IMR-90 (cell line): ENCODE measurements around the gene BMPER. TPM values are rescaled to one million over a fixed set of nuclear protein-coding genes. Genes with fewer than 3 reads are reported as not detected.
A peak's percentile ranks its signal among the peaks of the same experiment; 100 is the strongest.

Source experiments
- ATAC-seq: fragments of 200-7000 bp; cut with Tn5 transposase; 2 replicates; pipeline ENCODE4 v1.9.1; 2020; ENCODE audit warnings: low read depth, mild to moderate bottlenecking, moderate library complexity
- BruUV-seq: library from RNA; stranded (reverse); fragments of 400-500 nt; replicated peaks from 2 replicates; lab custom pipeline; 2021; lab: Mats Ljungman, UMichigan
- CTCF ChIA-PET: fragments of 300-600 bp; formaldehyde crosslinking; extraction: SDS; loops from one replicate; lab custom pipeline; 2021; ENCODE audit warnings: antibody characterized with exemption; lab: Yijun Ruan, JAX
- POLR2A ChIA-PET: fragments of 300-600 bp; sonication (Branson Sonifier 250); formaldehyde crosslinking; loops from one replicate; lab custom pipeline; 2022; ENCODE audit warnings: antibody characterized with exemption; ENCODE audit not compliant: unreplicated experiment; lab: Charles Lee
- DNase-seq: peaks from one replicate; pipeline ENCODE4 v3.0.0; 2013
- H2AFZ ChIP-seq: replicated peaks from 2 replicates; pipeline ENCODE3; 2013; ENCODE audit warnings: low read length, mild to moderate bottlenecking; ENCODE audit not compliant: poor library complexity
- H2AK5ac ChIP-seq: 2 replicates; pipeline ENCODE4 v1.6.1; 2013; ENCODE audit warnings: low read depth, low read length, inconsistent platforms
- H2AK9ac ChIP-seq: replicated peaks from 2 replicates; pipeline ENCODE3; 2013; ENCODE audit warnings: mild to moderate bottlenecking, low read depth, low read length, moderate library complexity; ENCODE audit not compliant: poor library complexity
- H2BK120ac ChIP-seq: 2 replicates; pipeline ENCODE4 v1.6.1; 2013; ENCODE audit warnings: low read depth, low read length, inconsistent platforms
- H2BK15ac ChIP-seq: 3 replicates; pipeline ENCODE4 v1.6.1; 2013; ENCODE audit warnings: low read depth, low read length, inconsistent platforms
- H2BK20ac ChIP-seq: 2 replicates; pipeline ENCODE4 v1.6.1; 2013; ENCODE audit warnings: low read depth, mild to moderate bottlenecking, inconsistent platforms, low read length, moderate library complexity
- H2BK5ac ChIP-seq: 2 replicates; pipeline ENCODE4 v1.6.1; 2013; ENCODE audit warnings: mild to moderate bottlenecking, low read depth, low read length, inconsistent platforms; ENCODE audit not compliant: poor library complexity, severe bottlenecking
- H3K14ac ChIP-seq: replicated peaks from 2 replicates; pipeline ENCODE4 v1.6.1; 2013; ENCODE audit warnings: low read depth, low read length, inconsistent platforms
- H3K18ac ChIP-seq: 2 replicates; pipeline ENCODE4 v1.6.1; 2013; ENCODE audit warnings: low read depth, low read length, control low read depth
- H3K23ac ChIP-seq: 2 replicates; pipeline ENCODE4 v1.6.1; 2013; ENCODE audit warnings: low read depth, low read length, inconsistent platforms
- H3K27ac ChIP-seq: 2 replicates; pipeline ENCODE4 v1.5.1; 2013; ENCODE audit warnings: mild to moderate bottlenecking, control low read depth, low read length; ENCODE audit not compliant: insufficient read depth
- H3K27me3 ChIP-seq: 2 replicates; pipeline ENCODE4 v1.6.1; 2013; ENCODE audit warnings: low read length; ENCODE audit not compliant: control insufficient read depth, insufficient read depth
- H3K36me3 ChIP-seq: 2 replicates; pipeline ENCODE4 v1.6.1; 2013; ENCODE audit warnings: low read length, mixed read lengths; ENCODE audit not compliant: control insufficient read depth, insufficient read depth
- H3K4ac ChIP-seq: 2 replicates; pipeline ENCODE4 v1.6.1; 2013; ENCODE audit warnings: low read depth, low read length, inconsistent platforms
- H3K4me1 ChIP-seq: 2 replicates; pipeline ENCODE4 v1.6.1; 2013; ENCODE audit warnings: low read length, mixed read lengths; ENCODE audit not compliant: control insufficient read depth, insufficient read depth
- H3K4me2 ChIP-seq: 2 replicates; pipeline ENCODE4 v1.6.1; 2013; ENCODE audit warnings: low read depth, mild to moderate bottlenecking, control low read depth, low read length, moderate library complexity
- H3K4me3 ChIP-seq: 2 replicates; pipeline ENCODE4 v1.5.1; 2013; ENCODE audit warnings: low read depth, mild to moderate bottlenecking, control low read depth, low read length, moderate library complexity; ENCODE audit not compliant: insufficient read depth
- H3K56ac ChIP-seq: 2 replicates; pipeline ENCODE4 v1.6.1; 2013; ENCODE audit warnings: low read length, inconsistent platforms; ENCODE audit not compliant: insufficient read depth; ENCODE audit errors: extremely low read depth
- H3K79me1 ChIP-seq, 2 experiments: 2 replicates each; pipeline ENCODE4 v1.6.1; 2013; ENCODE audit warnings: low read length in 2 of 2, inconsistent platforms in 1 of 2, low read depth in 1 of 2
- H3K9ac ChIP-seq: 2 replicates; pipeline ENCODE4 v1.6.1; 2013; ENCODE audit warnings: low read depth, low read length, control low read depth
- H3K9me1 ChIP-seq: 2 replicates; pipeline ENCODE4 v1.6.1; 2013; ENCODE audit warnings: low read length, inconsistent platforms; ENCODE audit not compliant: insufficient read depth
- H3K9me3 ChIP-seq: 2 replicates; pipeline ENCODE4 v1.6.1; 2013; ENCODE audit warnings: low read length; ENCODE audit not compliant: control insufficient read depth, insufficient read depth
- H4K20me1 ChIP-seq: 2 replicates; pipeline ENCODE4 v1.6.1; 2013; ENCODE audit warnings: low read length, inconsistent platforms; ENCODE audit not compliant: insufficient read depth
- H4K5ac ChIP-seq: 2 replicates; pipeline ENCODE4 v1.6.1; 2013; ENCODE audit warnings: mild to moderate bottlenecking, low read depth, low read length, control low read depth
- H4K8ac ChIP-seq, 2 experiments: 2 replicates each; pipeline ENCODE4 v1.6.1; 2013; ENCODE audit warnings: low read depth in 2 of 2, low read length in 2 of 2, control low read depth in 1 of 2, inconsistent platforms in 1 of 2
- H4K91ac ChIP-seq: 2 replicates; pipeline ENCODE4 v1.6.1; 2013; ENCODE audit warnings: low read depth, low read length, inconsistent platforms; ENCODE audit not compliant: insufficient read depth
- BHLHE40 ChIP-seq: fragments of 150-350 bp; IDR thresholded peaks from 2 replicates; pipeline ENCODE4 v1.6.1; 2016; ENCODE audit warnings: mild to moderate bottlenecking, low read depth, low read length
- CEBPB ChIP-seq: IDR thresholded peaks from 2 replicates; pipeline ENCODE4 v1.6.1; 2012; ENCODE audit warnings: low read depth, low read length, improper control_type of control experiment
- CHD1 ChIP-seq: IDR thresholded peaks from 2 replicates; pipeline ENCODE4 v1.6.1; 2012; ENCODE audit warnings: low read depth, low read length, improper control_type of control experiment
- CTCF ChIP-seq: conservative IDR thresholded peaks from 2 replicates; pipeline ENCODE4 v1.5.1; 2012; ENCODE audit warnings: mild to moderate bottlenecking, low read depth, low read length, improper control_type of control experiment
- FOS ChIP-seq: fragments of 150-350 bp; IDR thresholded peaks from 2 replicates; pipeline ENCODE4 v1.6.1; 2016; ENCODE audit warnings: low read depth, low read length
- MAFK ChIP-seq: IDR thresholded peaks from 2 replicates; pipeline ENCODE4 v1.6.1; 2012; ENCODE audit warnings: low read depth, low read length, improper control_type of control experiment
- MAZ ChIP-seq: IDR thresholded peaks from 2 replicates; pipeline ENCODE4 v1.6.1; 2012; ENCODE audit warnings: low read depth, mild to moderate bottlenecking, low read length, improper control_type of control experiment, moderate library complexity, borderline replicate concordance
- MXI1 ChIP-seq: IDR thresholded peaks from 2 replicates; pipeline ENCODE4 v1.6.1; 2012; ENCODE audit warnings: low read depth, mild to moderate bottlenecking, low read length, moderate library complexity, borderline replicate concordance
- NFE2L2 ChIP-seq: fragments of 150-350 bp; IDR thresholded peaks from 2 replicates; pipeline ENCODE4 v1.6.1; 2016; ENCODE audit warnings: low read depth, mild to moderate bottlenecking, low read length
- POLR2A ChIP-seq: IDR thresholded peaks from 2 replicates; pipeline ENCODE4 v1.6.1; 2012; ENCODE audit warnings: mild to moderate bottlenecking, low read depth, low read length
- RAD21 ChIP-seq: IDR thresholded peaks from 2 replicates; pipeline ENCODE4 v1.6.1; 2012; ENCODE audit warnings: low read length, improper control_type of control experiment
- RCOR1 ChIP-seq: IDR thresholded peaks from 2 replicates; pipeline ENCODE4 v1.6.1; 2012; ENCODE audit warnings: mild to moderate bottlenecking, low read length, improper control_type of control experiment; ENCODE audit not compliant: insufficient replicate concordance
- RFX5 ChIP-seq: IDR thresholded peaks from 2 replicates; pipeline ENCODE4 v1.8.0; 2012; ENCODE audit warnings: low read depth, mild to moderate bottlenecking, low read length, moderate library complexity
- USF2 ChIP-seq: fragments of 150-350 bp; IDR thresholded peaks from 2 replicates; pipeline ENCODE4 v1.6.1; 2017; ENCODE audit warnings: mild to moderate bottlenecking, antibody characterized with exemption, low read length, low read depth
- WGBS, 2 experiments: methylation state at CpG; one replicate each; pipeline versions ENCODE4 v1.1.5 to v1.1.7; 2013; ENCODE audit warnings: missing lambda C conversion rate in 2 of 2; ENCODE audit not compliant: insufficient read length in 1 of 2; ENCODE audit errors: extremely low coverage in 2 of 2; 5-methylcytosine and 5-hydroxymethylcytosine counted together
- dilution Hi-C: fragments of 300-500 bp; cut with HindIII; formaldehyde crosslinking; loops from one replicate; pipeline ENCODE4 v1.14.3; 2018; ENCODE audit warnings: low sequenced_read_pairs; ENCODE audit not compliant: unreplicated experiment
- in situ Hi-C: fragments of 300-500 bp; cut with MboI; formaldehyde crosslinking; loops from 3 replicates; pipeline ENCODE4 v1.14.3; 2019; ENCODE audit warnings: low sequenced_read_pairs, inconsistent platforms, mixed read lengths
- intact Hi-C: fragments of 100-400 bp; cut with micrococcal nuclease; formaldehyde crosslinking; loops from 2 replicates; pipeline ENCODE4 v1.10.0; 2022
- polyA plus RNA-seq, 3 experiments: library from polyadenylated mRNA; depleted of rRNA; stranded (reverse); fragments of >200 nt; gene quantifications; 2 replicates each; pipeline ENCODE4 v1.2.3, GENCODE V29; 2012; ENCODE audit warnings: low replicate concordance in 1 of 3
- total RNA-seq: library from RNA; depleted of rRNA; stranded (reverse); fragments of >200 nt; gene quantifications from 2 replicates; pipeline ENCODE4 v1.2.3, GENCODE V29; 2012

Gene BMPER
- total and polyA plus RNA-seq, 2 of the 4 experiments (the other 2 are of a cell fraction): 6.2 to 7.9 TPM

GRCh38 chr7:33979807-33980355, 74.5 kb downstream of the BMPER start:
- H3K36me3 ChIP-seq: peaks cover 3% of the 10 kb centered on the region
- H3K18ac ChIP-seq: peak overlapping the region; percentile 93
- no peaks in the 10 kb centered on the region for H3K27me3 ChIP-seq
- H4K20me1 ChIP-seq: no peaks in the 10 kb centered on the region
- peak overlapping the region; percentile 99 for H3K4ac ChIP-seq
- TF ChIP-seq BHLHE40: peak; percentile 97
- peak; percentile 70 for TF ChIP-seq RCOR1
- no peak; the same call in 1 of the 2 replicates for TF ChIP-seq CHD1
- no peak for TF ChIP-seq MAZ
- TF ChIP-seq MAFK: peak; percentile 30; the same call in 1 of the 2 replicates
- TF ChIP-seq NFE2L2: no peak; the same call in 1 of the 2 replicates
- TF ChIP-seq POLR2A: 0 out of 2 replicates have a peak, but pooled peaks have one; percentile 10
- no peak for TF ChIP-seq CTCF
- TF ChIP-seq RFX5: no peak
- no peak for TF ChIP-seq MXI1
- TF ChIP-seq FOS: peak; percentile 92
- TF ChIP-seq CEBPB: peak; percentile 99
- no peak for TF ChIP-seq USF2
- peak; percentile 15; the same call in 1 of the 2 replicates for TF ChIP-seq RAD21
- H4K5ac ChIP-seq: peak overlapping the region; percentile 89
- H3K4me2 ChIP-seq: peak overlapping the region; percentile 24; the same call in 1 of the 2 replicates
- H3K4me3 ChIP-seq: no peak overlapping the region
- peak overlapping the region; percentile 81 for H2AFZ ChIP-seq
- peak; percentile 99 for DNase-seq
- peak overlapping the region; percentile 26 for H3K9ac ChIP-seq
- H3K79me1 ChIP-seq: peaks cover 3 to 6% of the 10 kb centered on the region in 2 experiments; a peak in 1 of 4 replicates
- BruUV-seq: no TSS peak
- in situ Hi-C loops: no loop called here
- no peaks in the 10 kb centered on the region for H3K9me3 ChIP-seq
- POLR2A ChIA-PET: no interaction called here
- H2BK120ac ChIP-seq: peak overlapping the region; percentile 100
- peak overlapping the region; percentile 100 for H2BK5ac ChIP-seq
- no CpG with 5 or more reads among the region's 8 CpGs for WGBS, 2 experiments
- peaks cover 19% of the 10 kb centered on the region for H3K9me1 ChIP-seq
- peak overlapping the region; percentile 99 for H2BK20ac ChIP-seq
- dilution Hi-C loops: no loop called here
- H3K14ac ChIP-seq: peak overlapping the region; percentile 98
- peak overlapping the region; percentile 81 to 94 for H4K8ac ChIP-seq
- peak overlapping the region; percentile 80 for H3K23ac ChIP-seq
- H2AK9ac ChIP-seq: peak overlapping the region; percentile 59
- peak overlapping the region; percentile 97 for H3K56ac ChIP-seq
- peak overlapping the region; percentile 98 for H4K91ac ChIP-seq
- H2BK15ac ChIP-seq: peak overlapping the region; percentile 62; the same call in 2 of the 3 replicates
- peak overlapping the region; percentile 98 for H2AK5ac ChIP-seq
- peaks cover 23% of the 10 kb centered on the region for H3K4me1 ChIP-seq
- H3K27ac ChIP-seq: peak overlapping the region; percentile 92
- CTCF ChIA-PET: interaction anchor here (0.7 to 1.8 kb wide), 3 partner anchors 47 to 176 kb away, joined by 3 to 8 read pairs (median 5); no protein-coding TSS in a partner anchor
- ATAC-seq: peak; percentile 83
- intact Hi-C loops: loop anchor here (1.0 to 10.0 kb wide), 4 partner anchors 47 to 281 kb away; no protein-coding TSS in a partner anchor
